Osteoblast (primary cell): ENCODE data around the gene SAP30BP. TPM values are rescaled to one million over a fixed set of nuclear protein-coding genes. Genes with fewer than 3 reads are reported as not detected.
"Not testable (repeated sequence)": the region's sequence is repeated elsewhere in the genome, so short reads cannot be mapped to it uniquely, and the experiment has no call there.

Experiments
- DNase-seq: peaks from one replicate; pipeline ENCODE4 v3.0.0; 2011; ENCODE audit warnings: low spot score, mixed read lengths; ENCODE audit not compliant: insufficient read length; ENCODE audit errors: missing footprints
- H2AFZ ChIP-seq: 2 replicates; pipeline ENCODE4 v1.6.0; 2011; ENCODE audit warnings: mild to moderate bottlenecking, low read length
- H3K27ac ChIP-seq: 2 replicates; pipeline ENCODE4 v1.5.1; 2011; ENCODE audit warnings: mild to moderate bottlenecking, low read depth, low read length, moderate library complexity
- H3K27me3 ChIP-seq: 2 replicates; pipeline ENCODE4 v1.6.0; 2012; ENCODE audit warnings: mild to moderate bottlenecking, control low read depth, inconsistent platforms, low read length, moderate library complexity; ENCODE audit not compliant: insufficient read depth
- H3K36me3 ChIP-seq: 2 replicates; pipeline ENCODE4 v1.5.1; 2011; ENCODE audit warnings: mild to moderate bottlenecking, low read length, control low read depth, moderate library complexity; ENCODE audit not compliant: insufficient read depth
- H3K4me1 ChIP-seq: 2 replicates; pipeline ENCODE4 v1.5.1; 2011; ENCODE audit warnings: mild to moderate bottlenecking, low read length, control low read depth, moderate library complexity; ENCODE audit not compliant: insufficient read depth
- H3K4me2 ChIP-seq: 2 replicates; pipeline ENCODE4 v1.6.0; 2011; ENCODE audit warnings: mild to moderate bottlenecking, low read length; ENCODE audit not compliant: insufficient read depth
- H3K4me3 ChIP-seq: fragments of 200-600 bp; sonication (generic); 3 replicates; pipeline ENCODE4 v1.5.1; 2012; ENCODE audit warnings: mild to moderate bottlenecking, low read length, inconsistent platforms; ENCODE audit not compliant: insufficient read depth
- H3K79me2 ChIP-seq: 2 replicates; pipeline ENCODE4 v1.6.0; 2012; ENCODE audit warnings: mild to moderate bottlenecking, low read length, control low read depth, inconsistent platforms; ENCODE audit not compliant: insufficient read depth
- H3K9me3 ChIP-seq: 2 replicates; pipeline ENCODE4 v1.5.1; 2011; ENCODE audit warnings: low read depth, low read length, control low read depth
- H4K20me1 ChIP-seq: 2 replicates; pipeline ENCODE4 v1.6.0; 2012; ENCODE audit warnings: mild to moderate bottlenecking, low read length, control low read depth; ENCODE audit not compliant: insufficient read depth
- total RNA-seq: library from RNA; depleted of rRNA; stranded (reverse); fragments of >200 nt; gene quantifications from 2 replicates; pipeline ENCODE4 v1.2.3, GENCODE V29; 2012
- TF ChIP-seq, protein P1 (sequence below): IDR thresholded peaks from 2 replicates; pipeline ENCODE4 v1.5.1; 2011; ENCODE audit warnings: mild to moderate bottlenecking, low read depth, low read length, moderate library complexity; ENCODE audit errors: extremely low read depth

SAP30BP gene
- total RNA-seq, 1 donor: 48.1 TPM

DNA sequence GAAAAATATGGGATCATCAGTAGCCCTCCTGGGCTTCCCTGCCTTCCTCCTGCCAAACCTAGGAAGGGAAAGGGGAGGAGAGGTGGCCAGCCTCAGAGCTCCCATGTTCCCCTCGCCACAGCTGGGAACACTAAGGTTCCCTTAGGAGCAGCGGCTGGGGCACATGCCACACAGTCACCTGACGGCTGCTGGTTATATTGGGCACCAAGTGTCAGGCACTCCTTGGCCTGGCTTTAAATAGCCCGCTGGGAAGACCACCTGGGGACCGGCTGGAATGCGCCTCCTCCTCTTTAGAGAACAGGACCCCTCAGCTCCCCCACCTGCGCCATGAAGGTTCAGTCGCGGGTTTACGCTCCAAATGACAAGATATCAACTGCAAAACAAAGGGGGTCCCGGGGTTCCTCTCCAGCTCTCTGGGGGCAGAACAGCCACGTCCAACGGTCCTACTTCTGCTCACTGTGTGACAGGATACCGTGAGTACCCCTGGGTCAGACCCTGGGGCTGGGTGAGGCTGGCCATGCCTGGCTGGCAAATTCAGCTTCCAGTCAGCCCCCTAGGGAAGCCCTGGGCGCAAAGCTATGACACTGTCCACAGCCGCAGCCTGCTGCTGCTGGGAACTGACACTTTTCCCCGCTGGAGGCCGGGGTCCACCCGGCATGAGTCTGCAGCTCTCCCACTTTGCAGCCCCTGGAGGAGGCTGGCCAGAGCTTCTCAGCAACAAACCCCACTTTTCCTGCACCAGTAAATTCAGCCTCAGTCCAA is 30.6 kb upstream of the SAP30BP start:
- Histone ChIP-seq H3K27ac (no peak overlapping the region), H3K4me3 (no peak overlapping the region), H3K4me2 (no peak overlapping the region), H3K9me3 (no peaks in the 10 kb centered on the region), H2AFZ (no peak overlapping the region), H3K4me1 (peaks cover 14% of the 10 kb centered on the region), H3K79me2 (no peaks in the 10 kb centered on the region), H4K20me1 (peaks cover 11% of the 10 kb centered on the region), H3K36me3 (no peaks in the 10 kb centered on the region), H3K27me3 (no peaks in the 10 kb centered on the region)
- TF ChIP-seq, protein P1, sequence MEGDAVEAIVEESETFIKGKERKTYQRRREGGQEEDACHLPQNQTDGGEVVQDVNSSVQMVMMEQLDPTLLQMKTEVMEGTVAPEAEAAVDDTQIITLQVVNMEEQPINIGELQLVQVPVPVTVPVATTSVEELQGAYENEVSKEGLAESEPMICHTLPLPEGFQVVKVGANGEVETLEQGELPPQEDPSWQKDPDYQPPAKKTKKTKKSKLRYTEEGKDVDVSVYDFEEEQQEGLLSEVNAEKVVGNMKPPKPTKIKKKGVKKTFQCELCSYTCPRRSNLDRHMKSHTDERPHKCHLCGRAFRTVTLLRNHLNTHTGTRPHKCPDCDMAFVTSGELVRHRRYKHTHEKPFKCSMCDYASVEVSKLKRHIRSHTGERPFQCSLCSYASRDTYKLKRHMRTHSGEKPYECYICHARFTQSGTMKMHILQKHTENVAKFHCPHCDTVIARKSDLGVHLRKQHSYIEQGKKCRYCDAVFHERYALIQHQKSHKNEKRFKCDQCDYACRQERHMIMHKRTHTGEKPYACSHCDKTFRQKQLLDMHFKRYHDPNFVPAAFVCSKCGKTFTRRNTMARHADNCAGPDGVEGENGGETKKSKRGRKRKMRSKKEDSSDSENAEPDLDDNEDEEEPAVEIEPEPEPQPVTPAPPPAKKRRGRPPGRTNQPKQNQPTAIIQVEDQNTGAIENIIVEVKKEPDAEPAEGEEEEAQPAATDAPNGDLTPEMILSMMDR: no peak
- DNase-seq: peak; percentile 82

DNA sequence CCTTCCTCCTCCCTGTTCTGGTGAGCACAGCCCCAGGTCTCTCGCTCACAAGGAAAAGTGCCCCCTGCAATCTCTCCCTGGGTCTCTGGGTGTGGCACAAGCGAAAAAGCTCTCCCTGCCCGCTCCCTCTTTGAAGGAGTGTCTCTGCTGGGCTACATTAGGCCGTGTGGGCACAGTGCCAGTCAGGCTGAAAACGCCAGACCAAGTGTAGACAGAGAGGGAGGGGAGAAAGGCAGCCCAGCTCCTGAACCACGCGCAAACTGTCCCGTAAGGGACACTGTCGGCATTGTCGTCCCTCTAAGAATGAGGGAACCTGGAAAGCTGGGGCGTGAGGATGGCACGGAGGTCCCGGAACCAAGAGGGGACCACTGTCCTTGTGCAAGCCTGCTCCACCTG is 30.0 kb upstream of the SAP30BP start:
- no peak overlapping the region for H3K4me2 ChIP-seq
- H3K27ac ChIP-seq: no peak overlapping the region
- peaks cover 8% of the 10 kb centered on the region for H4K20me1 ChIP-seq
- H3K9me3 ChIP-seq: no peaks in the 10 kb centered on the region
- H3K79me2 ChIP-seq: no peaks in the 10 kb centered on the region
- no peak overlapping the region for H2AFZ ChIP-seq
- H3K36me3 ChIP-seq: no peaks in the 10 kb centered on the region
- DNase-seq: peak; percentile 62
- H3K27me3 ChIP-seq: no peaks in the 10 kb centered on the region
- peaks cover 14% of the 10 kb centered on the region for H3K4me1 ChIP-seq
- TF ChIP-seq, protein P1: no peak
- H3K4me3 ChIP-seq: no peak overlapping the region

DNA sequence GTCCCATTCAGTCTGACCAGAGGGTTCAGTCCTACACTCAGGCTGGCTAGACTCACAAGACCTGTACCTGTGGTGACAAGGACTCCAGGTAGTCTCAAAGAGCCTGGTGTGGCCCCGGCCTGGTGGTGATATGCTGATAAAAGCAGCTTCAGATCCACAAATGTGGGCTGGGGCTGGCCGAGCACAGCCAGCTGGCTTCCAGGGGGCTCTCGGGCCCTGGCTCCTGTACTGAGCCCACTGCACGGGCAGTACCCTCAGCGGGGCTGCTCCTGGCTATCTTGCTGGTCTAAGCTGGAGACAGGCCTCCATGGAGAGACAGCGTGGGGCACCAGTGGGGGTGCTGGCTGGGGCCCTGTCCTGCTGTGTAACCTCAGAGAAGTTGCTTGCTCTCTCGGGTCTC is 29.6 kb upstream of the SAP30BP start:
- H3K4me3 ChIP-seq: no peak overlapping the region
- H3K4me1 ChIP-seq: peaks cover 14% of the 10 kb centered on the region
- H3K27ac ChIP-seq: no peak overlapping the region
- no peaks in the 10 kb centered on the region for H3K27me3 ChIP-seq
- H2AFZ ChIP-seq: no peak overlapping the region
- peaks cover 4% of the 10 kb centered on the region for H4K20me1 ChIP-seq
- H3K9me3 ChIP-seq: no peaks in the 10 kb centered on the region
- no peaks in the 10 kb centered on the region for H3K79me2 ChIP-seq
- peak; percentile 89 for DNase-seq
- TF ChIP-seq, protein P1: no peak
- no peaks in the 10 kb centered on the region for H3K36me3 ChIP-seq
- H3K4me2 ChIP-seq: no peak overlapping the region

DNA sequence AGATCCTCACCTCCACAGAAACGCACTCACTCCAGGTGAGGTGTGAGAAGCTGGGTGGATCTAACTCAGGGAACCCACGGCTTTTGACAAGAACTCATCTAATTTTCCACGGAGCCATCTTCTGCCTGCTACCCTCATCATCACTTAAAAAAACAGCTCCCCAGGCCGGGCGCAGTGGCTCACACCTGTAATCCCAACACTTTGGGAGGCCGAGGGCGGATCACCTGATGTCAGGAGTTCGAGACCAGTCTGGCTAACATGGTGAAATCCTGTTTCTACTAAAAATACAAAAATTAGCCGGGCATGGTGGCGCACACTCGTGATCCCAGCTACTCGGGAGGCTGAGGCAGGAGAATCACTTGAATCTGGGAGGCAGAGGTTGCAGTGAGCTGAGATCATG is 29.1 kb upstream of the SAP30BP start:
- H3K79me2 ChIP-seq, H3K27me3 ChIP-seq, H3K4me3 ChIP-seq, H3K9me3 ChIP-seq, H4K20me1 ChIP-seq, H3K36me3 ChIP-seq, H3K4me2 ChIP-seq, H2AFZ ChIP-seq, H3K27ac ChIP-seq: not testable (repeated sequence)
- peaks cover 13% of the 10 kb centered on the region for H3K4me1 ChIP-seq
- peak; percentile 38 for DNase-seq
